OCI-LY7 (cell line): ENCODE data around the gene KIFC1. TPM values are rescaled to one million over a fixed set of nuclear protein-coding genes. Genes with fewer than 3 reads are reported as not detected.
"Not testable (repeated sequence)": the region's sequence is repeated elsewhere in the genome, so short reads cannot be mapped to it uniquely, and the experiment has no call there.

ENCODE experiments used
- BruUV-seq: library from RNA; stranded (reverse); fragments of 400-500 nt; replicated peaks from 2 replicates; lab custom pipeline; 2021; lab: Mats Ljungman, UMichigan
- CTCF ChIA-PET: fragments of 300-600 bp; sonication (Branson Sonifier 250); formaldehyde crosslinking; loops from one replicate; lab custom pipeline; 2022; ENCODE audit warnings: antibody characterized with exemption; ENCODE audit not compliant: unreplicated experiment; lab: Charles Lee
- POLR2A ChIA-PET: fragments of 300-600 bp; sonication (Branson Sonifier 250); formaldehyde crosslinking; loops from one replicate; lab custom pipeline; 2022; ENCODE audit warnings: antibody characterized with exemption; lab: Charles Lee
- DNase-seq: peaks from one replicate; pipeline ENCODE4 v3.0.0-alpha.2; 2015; ENCODE audit warnings: low spot score
- H2AFZ ChIP-seq: fragments of 200-600 bp; sonication (generic), shearing (Covaris generic); 2 replicates; pipeline ENCODE4 v1.6.1; 2014; ENCODE audit warnings: mild to moderate bottlenecking, antibody characterized with exemption, low read length, moderate library complexity
- H3K27ac ChIP-seq: fragments of 200-600 bp; sonication (generic); 2 replicates; pipeline ENCODE4 v1.5.1; 2014; ENCODE audit warnings: mixed run types, low read depth, mild to moderate bottlenecking, moderate library complexity, low read length, inconsistent platforms; ENCODE audit not compliant: poor library complexity, severe bottlenecking
- H3K36me3 ChIP-seq: fragments of 200-600 bp; sonication (generic); 2 replicates; pipeline ENCODE4 v1.6.1; 2014; ENCODE audit warnings: mild to moderate bottlenecking, antibody characterized with exemption, low read length, moderate library complexity, mixed read lengths; ENCODE audit not compliant: insufficient read depth
- H3K4me1 ChIP-seq: fragments of 200-600 bp; sonication (generic); 2 replicates; pipeline ENCODE4 v1.5.1; 2014; ENCODE audit warnings: mild to moderate bottlenecking, low read length; ENCODE audit not compliant: insufficient read depth, poor library complexity, severe bottlenecking
- H3K4me2 ChIP-seq: fragments of 200-600 bp; sonication (generic); 2 replicates; pipeline ENCODE4 v1.6.1; 2014; ENCODE audit warnings: mild to moderate bottlenecking, low read length
- H3K4me3 ChIP-seq: fragments of 200-600 bp; sonication (generic); 2 replicates; pipeline ENCODE4 v1.5.1; 2014; ENCODE audit warnings: mild to moderate bottlenecking, low read depth, low read length; ENCODE audit not compliant: poor library complexity, severe bottlenecking
- H3K79me2 ChIP-seq: fragments of 200-600 bp; sonication (generic); 2 replicates; pipeline ENCODE4 v1.6.1; 2016; ENCODE audit warnings: low read depth, mild to moderate bottlenecking, low read length, moderate library complexity, mixed read lengths; ENCODE audit not compliant: insufficient read depth
- H3K9me2 ChIP-seq: fragments of 200-600 bp; sonication (generic); 2 replicates; pipeline ENCODE4 v1.6.1; 2016; ENCODE audit warnings: mild to moderate bottlenecking, low read length, mixed read lengths; ENCODE audit not compliant: insufficient read depth
- H3K9me3 ChIP-seq: fragments of 200-600 bp; sonication (generic); 2 replicates; pipeline ENCODE4 v1.6.1; 2014; ENCODE audit warnings: mild to moderate bottlenecking, mixed run types, low read length, mixed read lengths
- H4K20me1 ChIP-seq: fragments of 200-600 bp; sonication (generic); 2 replicates; pipeline ENCODE4 v1.6.1; 2014; ENCODE audit warnings: mild to moderate bottlenecking, antibody characterized with exemption, low read length, moderate library complexity, mixed read lengths; ENCODE audit not compliant: insufficient read depth
- CTCF ChIP-seq: fragments of 200-600 bp; sonication (generic); conservative IDR thresholded peaks from 2 replicates; pipeline ENCODE4 v1.5.1; 2014; ENCODE audit warnings: mild to moderate bottlenecking, antibody characterized with exemption, low read length, moderate library complexity, mixed read lengths
- EZH2phosphoT487 ChIP-seq: fragments of 200-600 bp; sonication (generic); IDR thresholded peaks from 2 replicates; pipeline ENCODE4 v1.6.1; 2018; ENCODE audit warnings: low read depth, borderline replicate concordance, mild to moderate bottlenecking, mixed run types, antibody characterized with exemption, low read length, moderate library complexity, mixed read lengths
- intact Hi-C: fragments of 100-400 bp; cut with micrococcal nuclease; formaldehyde crosslinking; loops from one replicate; pipeline ENCODE4 v1.10.0; 2022; ENCODE audit not compliant: unreplicated experiment
- total RNA-seq, 2 experiments: library from RNA; depleted of rRNA in 1 of 2; stranded (reverse); fragments of >200 nt in 1 of 2; shearing (Covaris generic) in 1 of 2; gene quantifications; 2 replicates each; pipeline ENCODE4 v1.2.3, GENCODE V29; 2014 to 2022

Gene KIFC1
- total RNA-seq, 2 experiments from 2014 or later = 138 to 167 TPM

- CTCF ChIA-PET = no interaction called here
- H3K9me2 ChIP-seq = no peaks in the 10 kb centered on the region
- H3K4me1 ChIP-seq = peaks cover 2% of the 10 kb centered on the region
- no peak overlapping the region for H3K4me3 ChIP-seq
- H3K27ac ChIP-seq = no peak overlapping the region
- no peaks in the 10 kb centered on the region for H3K79me2 ChIP-seq
- POLR2A ChIA-PET = no interaction called here
- TF ChIP-seq CTCF (no peak), EZH2phosphoT487 (no peak)
- no TSS peak for BruUV-seq
- intact Hi-C loops = no loop called here
- no peaks in the 10 kb centered on the region for H3K9me3 ChIP-seq
- no peak overlapping the region for H2AFZ ChIP-seq
- no peaks in the 10 kb centered on the region for H3K36me3 ChIP-seq
- no peak overlapping the region for H3K4me2 ChIP-seq
- H4K20me1 ChIP-seq = no peaks in the 10 kb centered on the region
- no peak for DNase-seq
Measured at GRCh38 chr6:33359331-33359730, 32.3 kb upstream of the KIFC1 start.

DNA sequence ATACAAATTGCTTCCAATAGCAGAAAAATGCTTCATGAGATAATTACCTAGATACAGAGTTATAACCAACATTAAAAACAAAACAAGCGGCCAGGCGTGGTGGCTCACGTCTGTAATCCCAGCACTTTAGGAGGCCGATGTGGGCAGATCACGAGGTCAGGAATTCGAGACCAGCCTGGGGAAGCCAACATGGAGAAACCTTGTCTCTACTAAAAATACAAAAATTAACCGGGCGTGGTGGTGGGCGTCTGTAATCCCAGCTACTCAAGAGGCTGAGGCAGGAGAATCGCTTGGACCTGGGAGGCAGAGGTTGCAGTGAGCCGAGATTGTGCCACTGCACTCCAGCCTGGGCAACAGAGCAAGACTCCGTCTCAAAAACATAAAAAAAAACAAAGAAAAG, 28.1 kb upstream of the KIFC1 start:
- H3K4me2 ChIP-seq, H3K4me3 ChIP-seq, intact Hi-C loops, H3K36me3 ChIP-seq, H3K79me2 ChIP-seq, DNase-seq, H3K9me2 ChIP-seq, BruUV-seq, H3K9me3 ChIP-seq, H3K4me1 ChIP-seq, H4K20me1 ChIP-seq, CTCF ChIA-PET, H2AFZ ChIP-seq, H3K27ac ChIP-seq: not testable (repeated sequence)
- POLR2A ChIA-PET = interaction anchor here (0.8 kb wide), 1 partner anchor 11 kb away, joined by 3 read pairs; no protein-coding TSS in a partner anchor

- H3K79me2 ChIP-seq, H3K9me3 ChIP-seq, intact Hi-C loops, H4K20me1 ChIP-seq, H3K4me1 ChIP-seq, DNase-seq, H3K4me3 ChIP-seq, H3K27ac ChIP-seq, H3K9me2 ChIP-seq, BruUV-seq, CTCF ChIA-PET, H3K4me2 ChIP-seq, H3K36me3 ChIP-seq: not testable (repeated sequence)
- POLR2A ChIA-PET = interaction anchor here (0.7 kb wide), 1 partner anchor 773 kb away, joined by 3 read pairs; no protein-coding TSS in a partner anchor
- peak overlapping the region; percentile 26 for H2AFZ ChIP-seq
Measured at GRCh38 chr6:33364475-33365205, 27.0 kb upstream of the KIFC1 start.

GRCh38 chr6:33365206-33365971, 26.2 kb upstream of the KIFC1 start:
- POLR2A ChIA-PET = interaction anchor here (0.6 kb wide), 1 partner anchor 17 kb away, joined by 4 read pairs; no protein-coding TSS in a partner anchor
- intact Hi-C loops = not testable (repeated sequence)

More at GRCh38 chr6:33365206-33365971, 26.2 kb upstream of the KIFC1 start:
- H2AFZ ChIP-seq = 0 out of 2 replicates have a peak overlapping the region, but pooled peaks have one; percentile 26
- H3K9me3 ChIP-seq, H3K4me2 ChIP-seq, H3K4me1 ChIP-seq, BruUV-seq, H3K9me2 ChIP-seq, H3K36me3 ChIP-seq, H3K27ac ChIP-seq, DNase-seq, H3K79me2 ChIP-seq, H3K4me3 ChIP-seq, H4K20me1 ChIP-seq: not testable (repeated sequence)
- CTCF ChIA-PET = interaction anchor here (0.6 kb wide), 1 partner anchor 48 kb away, joined by 3 read pairs; the partner anchor contains the start of gene ZBTB22
